GM10248 (cell line): ENCODE measurements around the gene DYNLT4.

Source experiments
- CTCF ChIA-PET: fragments of 300-600 bp; sonication (Branson Sonifier 250); formaldehyde crosslinking; extraction: SDS; loops from one replicate; lab custom pipeline; 2021; ENCODE audit warnings: antibody characterized with exemption; lab: Yijun Ruan, JAX
- POLR2A ChIA-PET: fragments of 350-650 bp; sonication (Branson Sonifier 250); formaldehyde crosslinking; extraction: SDS; loops from one replicate; lab custom pipeline; 2020; ENCODE audit warnings: antibody characterized with exemption; lab: Yijun Ruan, JAX
- DNase-seq: peaks from one replicate; pipeline ENCODE4 v3.0.0; 2012; ENCODE audit errors: extremely low spot score
- CTCF ChIP-seq: IDR thresholded peaks from 2 replicates; pipeline ENCODE4 v1.5.1; 2012; ENCODE audit warnings: mild to moderate bottlenecking, low read depth; ENCODE audit errors: extremely low read depth, missing control alignments, control extremely low read depth

The DYNLT4 gene

GRCh38 chr1:44805311-44806024, 1.7 kb downstream of the DYNLT4 start:
- ChIA-PET CTCF (interaction anchor here (1.3 to 1.5 kb wide), 2 partner anchors 13 to 76 kb away, joined by 3 to 5 read pairs; no protein-coding TSS in a partner anchor), POLR2A (interaction anchor here (0.6 to 7.7 kb wide), 7 partner anchors 9 to 498 kb away, joined by 3 to 120 read pairs (median 4); partner anchors contain the start of gene RPS8)
- TF ChIP-seq CTCF = no peak
- no peak for DNase-seq

- TF ChIP-seq CTCF = no peak
- CTCF ChIA-PET = interaction anchor here (1.2 to 1.5 kb wide), 3 partner anchors 11 to 18 kb away, joined by 3 to 4 read pairs (median 3); no protein-coding TSS in a partner anchor
- DNase-seq = no peak
- POLR2A ChIA-PET = interaction anchor here (0.6 kb wide), 1 partner anchor 133 kb away, joined by 4 read pairs; no protein-coding TSS in a partner anchor
Measured at GRCh38 chr1:44803312-44804095, 3.6 kb downstream of the DYNLT4 start.

GRCh38 chr1:44803062-44803311, 4.2 kb downstream of the DYNLT4 start:
- DNase-seq = no peak
- TF ChIP-seq CTCF = no peak
- ChIA-PET CTCF (interaction anchor here (1.1 to 1.5 kb wide), 4 partner anchors 10 to 17 kb away, joined by 3 to 4 read pairs (median 3); no protein-coding TSS in a partner anchor), POLR2A (no interaction called here)

GRCh38 chr1:44802306-44803061, 4.7 kb downstream of the DYNLT4 start:
- POLR2A ChIA-PET = interaction anchor here (0.5 to 1.1 kb wide), 2 partner anchors 14 to 16 kb away, joined by 5 to 6 read pairs; no protein-coding TSS in a partner anchor
- no peak for DNase-seq
- CTCF ChIA-PET = interaction anchor here (1.1 to 1.5 kb wide), 4 partner anchors 9 to 17 kb away, joined by 3 to 4 read pairs (median 3); no protein-coding TSS in a partner anchor
- TF ChIP-seq CTCF = no peak

- DNase-seq = no peak
- CTCF ChIA-PET = interaction anchor here (1.1 to 5.9 kb wide), 10 partner anchors 7 to 499 kb away, joined by 3 to 98 read pairs (median 4); partner anchors contain the start of genes BEST4, BTBD19 and RPS8
- TF ChIP-seq CTCF = no peak
- POLR2A ChIA-PET = interaction anchor here (0.5 to 2.3 kb wide), 5 partner anchors 7 to 26 kb away, joined by 5 to 57 read pairs (median 11); partner anchors contain the start of genes BTBD19 and RPS8
Measured at GRCh38 chr1:44801491-44802305, 5.5 kb downstream of the DYNLT4 start.
